GM21786 (cell line): ENCODE data around the gene NAALADL2.
"Not testable (repeated sequence)": the region's sequence is repeated elsewhere in the genome, so short reads cannot be mapped to it uniquely, and the experiment has no call there.

Source experiments
- ATAC-seq: cut with Tn5 transposase; IDR thresholded peaks from one replicate; pipeline ENCODE4 v1.9.1; 2021; ENCODE audit not compliant: unreplicated experiment

NAALADL2 gene

GRCh38 chr3:175068587-175068986 is 209.5 kb downstream of the NAALADL2 start:
- ATAC-seq = no peak

- ATAC-seq = no peak
These were observed 211.8 kb downstream of the NAALADL2 start for GRCh38 chr3:175070946-175071345.

- ATAC-seq = no peak
These were observed 214.2 kb downstream of the NAALADL2 start for GRCh38 chr3:175073219-175073905.

- no peak for ATAC-seq
These were observed 216.1 kb downstream of the NAALADL2 start for GRCh38 chr3:175075269-175075668.

- no peak for ATAC-seq
These were observed 218.1 kb downstream of the NAALADL2 start for GRCh38 chr3:175077216-175077615.

GRCh38 chr3:175082631-175083030 is 223.5 kb downstream of the NAALADL2 start:
- no peak for ATAC-seq

GRCh38 chr3:175087128-175087527 is 228.0 kb downstream of the NAALADL2 start:
- ATAC-seq = not testable (repeated sequence)

GRCh38 chr3:175088766-175089380 is 229.7 kb downstream of the NAALADL2 start:
- ATAC-seq = no peak

- ATAC-seq = no peak
These were observed 232.4 kb downstream of the NAALADL2 start for GRCh38 chr3:175091426-175092114.

- no peak for ATAC-seq
These were observed 234.6 kb downstream of the NAALADL2 start for GRCh38 chr3:175093748-175094147.

GRCh38 chr3:175094344-175094743 is 235.2 kb downstream of the NAALADL2 start:
- ATAC-seq = no peak

- ATAC-seq = no peak
These were observed 239.5 kb downstream of the NAALADL2 start for GRCh38 chr3:175098644-175099043.

GRCh38 chr3:175102161-175102560 is 243.0 kb downstream of the NAALADL2 start:
- ATAC-seq = no peak

GRCh38 chr3:175103298-175103697 is 244.2 kb downstream of the NAALADL2 start:
- no peak for ATAC-seq

- ATAC-seq = no peak
These were observed 245.9 kb downstream of the NAALADL2 start for GRCh38 chr3:175105066-175105465.

GRCh38 chr3:175107231-175107630 is 248.1 kb downstream of the NAALADL2 start:
- ATAC-seq = no peak

- no peak for ATAC-seq
These were observed 248.9 kb downstream of the NAALADL2 start for GRCh38 chr3:175107995-175108394.

GRCh38 chr3:175108613-175109151 is 249.5 kb downstream of the NAALADL2 start:
- ATAC-seq = no peak

GRCh38 chr3:175111036-175111435 is 251.9 kb downstream of the NAALADL2 start:
- no peak for ATAC-seq

- no peak for ATAC-seq
These were observed 259.3 kb downstream of the NAALADL2 start for GRCh38 chr3:175118382-175118941.

GRCh38 chr3:175121225-175121624 is 262.1 kb downstream of the NAALADL2 start:
- ATAC-seq = no peak
